Right renal cortex interstitium (tissue), 3 donors: ENCODE measurements around the gene RUNX2. TPM values are rescaled to one million over a fixed set of nuclear protein-coding genes. Genes with fewer than 3 reads are reported as not detected.

Experiments used
- polyA plus RNA-seq, 3 donors: library from polyadenylated mRNA; unstranded; fragments of 120-200 nt; gene quantifications; one replicate each; pipeline ENCODE4 v1.2.1, GENCODE V29; 2013; ENCODE audit not compliant: insufficient read length in 3 of 3

The RUNX2 gene
- polyA plus RNA-seq, 3 donors, result 2.0 to 3.1 (median 2.4) TPM

Other genes starting within 250 kb of the RUNX2 start
- 10 to 100 TPM; 21.6 to 23.8 (median 23.5) TPM for gene SUPT3H, start 49.6 kb downstream of the RUNX2 start, polyA plus RNA-seq